ENCODE results near the gene PAQR6.

DNA sequence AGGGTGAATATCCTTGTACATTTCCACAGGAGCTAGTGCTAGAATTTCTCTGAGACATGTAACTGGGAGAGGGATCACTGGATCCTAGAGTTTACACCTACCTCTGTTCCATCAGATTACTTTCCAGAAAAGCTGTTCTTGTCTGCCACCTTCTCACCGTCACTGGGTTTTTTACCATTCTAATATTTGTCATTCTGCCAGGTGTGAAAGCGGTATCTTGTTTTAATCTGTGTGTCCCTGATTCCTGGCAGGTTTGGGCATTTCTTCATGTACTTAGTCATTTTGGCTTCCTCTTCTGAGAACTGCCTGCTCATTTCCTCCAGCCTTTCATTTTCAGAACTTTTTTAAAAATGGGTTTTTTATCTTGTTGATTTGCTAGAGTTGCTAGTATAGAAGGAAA is 30.0 kb downstream of the PAQR6 start:
- TF ChIP-seq CTCF (IDR thresholded peaks at IDR 0.05) = no peak
- no peak for TF ChIP-seq POLR2A (IDR thresholded peaks at IDR 0.05)
- TF ChIP-seq EP300 (IDR thresholded peaks at IDR 0.05) = no peak
- TF ChIP-seq POLR2AphosphoS5 (IDR thresholded peaks at IDR 0.05) = no peak
